Fibroblast of villous mesenchyme (primary cell): ENCODE data around the gene SH2D4B. TPM values are rescaled to one million over a fixed set of nuclear protein-coding genes. Genes with fewer than 3 reads are reported as not detected.

Experiments
- DNase-seq: peaks from one replicate; pipeline ENCODE4 v3.0.0-alpha.2; 2010; ENCODE audit warnings: low read depth
- H3K4me3 ChIP-seq: 2 replicates; pipeline ENCODE4 v1.5.1; 2011; ENCODE audit warnings: low read depth, mild to moderate bottlenecking, low read length
- CTCF ChIP-seq: IDR thresholded peaks from 2 replicates; pipeline ENCODE4 v1.5.1; 2012; ENCODE audit warnings: low read depth, mild to moderate bottlenecking, low read length; ENCODE audit not compliant: insufficient read depth
- total RNA-seq: library from RNA; depleted of rRNA; stranded (reverse); fragments of >200 nt; gene quantifications from 2 replicates; pipeline ENCODE4 v1.2.3, GENCODE V29; 2012

SH2D4B gene
- total RNA-seq, 1 donor = not detected

- no peak for DNase-seq
Observed at GRCh38 chr10:80504158-80504811, 33.4 kb upstream of the SH2D4B start.

GRCh38 chr10:80504897-80505465, 32.7 kb upstream of the SH2D4B start:
- no peak for DNase-seq
- TF ChIP-seq CTCF = no peak
- H3K4me3 ChIP-seq = no peak overlapping the region

More at GRCh38 chr10:80504158-80504811, 33.4 kb upstream of the SH2D4B start:
- no peak overlapping the region for H3K4me3 ChIP-seq
- TF ChIP-seq CTCF = no peak

- DNase-seq = peak; percentile 50
- no peak for TF ChIP-seq CTCF
- H3K4me3 ChIP-seq = no peak overlapping the region
Observed at GRCh38 chr10:80506189-80506575, 31.5 kb upstream of the SH2D4B start.

- no peak for DNase-seq
- H3K4me3 ChIP-seq = no peak overlapping the region
- TF ChIP-seq CTCF = no peak
Observed at GRCh38 chr10:80506836-80507487, 30.7 kb upstream of the SH2D4B start.

- H3K4me3 ChIP-seq = no peak overlapping the region
- DNase-seq = no peak
- TF ChIP-seq CTCF = no peak
Observed at GRCh38 chr10:80509108-80509402, 28.6 kb upstream of the SH2D4B start.

GRCh38 chr10:80509403-80510161, 28.1 kb upstream of the SH2D4B start:
- H3K4me3 ChIP-seq = no peak overlapping the region
- peak; percentile 91 for DNase-seq

More at GRCh38 chr10:80509403-80510161, 28.1 kb upstream of the SH2D4B start:
- TF ChIP-seq CTCF = no peak
